H4 (cell line): Measurements from ENCODE around the gene DPYD. TPM values are rescaled to one million over a fixed set of nuclear protein-coding genes. Genes with fewer than 3 reads are reported as not detected.

ENCODE experiments used
- DNase-seq: peaks from one replicate; pipeline ENCODE4 v3.0.0-alpha.2; 2015; ENCODE audit warnings: low spot score
- total RNA-seq: library from RNA; depleted of rRNA; stranded (reverse); fragments of >200 nt; shearing (Covaris generic); gene quantifications from 2 replicates; pipeline ENCODE4 v1.2.3, GENCODE V29; 2014

DPYD gene
- total RNA-seq, 1 experiment from 2014 or later, result 18.2 TPM

DNA sequence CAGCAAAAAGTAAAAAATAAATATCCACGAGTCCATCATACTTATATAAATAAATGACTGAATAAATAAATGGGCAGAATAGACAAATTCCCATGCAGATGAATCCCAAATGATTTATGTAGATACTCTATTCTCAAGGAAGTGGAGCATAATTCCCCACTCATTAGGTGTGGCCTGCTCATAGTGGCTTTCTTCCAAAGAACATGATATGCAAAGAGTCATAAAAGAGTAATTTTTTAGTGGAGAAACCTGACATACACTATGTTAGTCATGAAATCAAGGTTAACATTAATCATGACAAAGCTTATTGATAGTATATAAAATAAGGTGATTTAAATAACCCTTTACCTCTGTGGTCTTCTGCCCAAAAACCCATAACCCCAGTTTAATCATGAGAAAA, 298.9 kb downstream of the DPYD start:
- no peak for DNase-seq

DNA sequence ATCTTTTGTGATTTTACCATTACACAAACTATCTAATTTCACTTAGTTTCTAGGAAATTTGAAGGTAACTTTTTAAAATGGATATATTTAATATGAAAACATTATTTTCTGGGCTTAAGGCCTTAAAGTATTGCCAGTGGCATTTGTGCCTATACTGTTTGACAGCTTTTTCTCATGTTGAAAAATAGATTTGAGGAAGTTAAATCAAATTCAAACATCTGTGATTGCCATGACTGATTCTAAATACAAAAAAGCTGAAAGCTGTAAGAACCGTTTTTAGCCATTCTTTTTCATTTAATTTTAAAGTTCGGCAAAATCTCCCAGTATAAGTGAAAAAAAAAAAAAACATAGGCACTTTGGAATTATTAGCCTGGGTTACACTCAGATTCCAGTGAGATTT, 301.1 kb downstream of the DPYD start:
- DNase-seq, result no peak

DNA sequence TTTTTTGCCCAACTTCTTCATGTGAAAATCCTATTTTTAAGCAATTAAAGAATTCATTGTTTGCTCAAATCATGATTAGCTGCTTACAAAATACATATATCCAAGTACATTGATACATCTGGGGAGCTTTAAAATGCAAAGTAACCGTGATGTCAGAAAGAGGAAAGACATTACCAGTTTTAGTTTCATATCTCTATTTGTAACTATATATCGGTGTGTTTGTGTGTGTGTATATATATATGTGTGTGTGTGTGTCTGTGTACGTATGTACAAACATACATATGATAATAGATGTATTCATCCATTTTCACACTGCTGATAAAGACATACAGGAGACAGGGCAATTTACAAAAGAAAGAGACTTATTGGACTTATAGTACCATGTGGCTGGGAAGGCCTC, 310.1 kb downstream of the DPYD start:
- DNase-seq, result no peak

- no peak for DNase-seq
Observed at GRCh38 chr1:97610102-97610501, 310.7 kb downstream of the DPYD start.

GRCh38 chr1:97608272-97608671, 312.6 kb downstream of the DPYD start:
- no peak for DNase-seq

DNA sequence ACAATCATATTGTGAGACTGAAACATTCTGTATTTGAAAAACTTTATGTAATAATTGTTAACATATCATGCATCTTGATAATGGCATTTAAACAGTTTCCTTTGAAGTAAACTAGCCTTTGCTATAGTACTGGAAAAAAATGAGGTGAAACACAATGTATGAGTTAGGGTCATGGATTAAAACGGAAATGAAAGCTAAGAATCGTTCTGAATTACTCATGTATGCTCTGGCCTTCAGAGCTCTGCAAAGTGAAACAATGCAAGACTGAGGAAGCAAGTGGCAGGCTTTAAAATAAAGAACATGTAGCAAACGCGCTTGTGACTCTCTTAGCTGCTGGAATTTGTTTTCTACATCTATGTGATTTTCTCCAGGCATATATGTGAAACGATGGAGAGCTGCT, 317.1 kb downstream of the DPYD start:
- DNase-seq, result no peak

DNA sequence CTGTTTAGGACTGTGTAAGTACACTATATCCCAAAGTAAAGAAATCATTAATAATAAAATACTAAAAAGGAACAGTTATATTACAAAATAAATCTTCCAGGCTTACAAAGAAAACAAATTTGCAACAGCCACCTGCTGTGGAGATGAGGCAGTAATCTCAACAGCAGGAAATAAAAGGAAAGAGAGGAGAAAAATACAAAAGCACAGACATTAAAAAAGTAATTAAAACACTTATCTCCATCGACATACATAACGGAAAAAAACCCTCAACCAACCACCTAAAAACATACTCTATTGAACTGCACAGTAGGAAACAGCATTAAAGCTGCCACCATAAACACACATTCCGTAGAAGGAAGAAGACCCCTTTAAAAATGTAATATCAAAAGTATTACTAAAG, 317.6 kb downstream of the DPYD start:
- no peak for DNase-seq

- DNase-seq, result no peak
Observed at GRCh38 chr1:97599447-97599846, 321.4 kb downstream of the DPYD start.

GRCh38 chr1:97593192-97593591, 327.6 kb downstream of the DPYD start:
- no peak for DNase-seq

DNA sequence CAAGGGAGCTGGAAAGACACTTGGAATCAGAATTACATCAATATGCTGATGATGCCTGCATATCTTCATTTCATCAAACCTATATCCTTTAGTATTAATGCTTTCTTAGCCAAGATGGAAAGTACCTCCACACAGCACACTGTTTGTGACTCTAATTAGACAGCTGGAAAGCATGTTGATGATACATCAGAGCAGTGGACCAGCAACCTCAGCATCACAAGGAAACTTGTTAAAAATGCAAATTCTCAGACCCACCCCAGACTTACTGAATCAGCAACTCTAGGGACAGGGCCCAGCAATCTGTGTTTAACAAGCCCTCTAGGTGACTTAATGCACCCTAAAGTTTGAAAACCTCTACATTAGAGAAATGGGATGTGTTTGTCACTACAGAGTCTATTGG, 332.1 kb downstream of the DPYD start:
- no peak for DNase-seq

- DNase-seq, result peak; percentile 60
Observed at GRCh38 chr1:97581614-97582051, 339.2 kb downstream of the DPYD start.

DNA sequence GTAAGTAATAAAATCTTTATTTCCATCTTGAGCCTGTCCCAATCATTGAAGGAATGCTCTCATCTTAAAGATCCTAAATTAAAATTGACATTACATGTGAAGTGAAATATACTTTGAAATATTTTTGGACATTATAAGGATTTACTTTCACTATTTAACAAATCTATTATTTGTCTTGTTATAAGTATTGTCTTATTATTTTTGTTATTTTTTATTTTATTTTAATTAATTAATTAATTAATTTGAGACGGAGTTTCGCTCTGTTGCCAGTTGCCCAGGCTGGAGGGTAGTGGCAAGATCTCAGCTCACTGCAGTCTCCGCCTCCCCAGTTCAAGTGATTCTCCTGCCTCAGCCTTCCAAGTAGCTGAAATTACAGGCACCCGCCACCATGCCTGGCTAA, 343.2 kb downstream of the DPYD start:
- no peak for DNase-seq

- DNase-seq, result no peak
Observed at GRCh38 chr1:97573553-97573952, 347.3 kb downstream of the DPYD start.

DNA sequence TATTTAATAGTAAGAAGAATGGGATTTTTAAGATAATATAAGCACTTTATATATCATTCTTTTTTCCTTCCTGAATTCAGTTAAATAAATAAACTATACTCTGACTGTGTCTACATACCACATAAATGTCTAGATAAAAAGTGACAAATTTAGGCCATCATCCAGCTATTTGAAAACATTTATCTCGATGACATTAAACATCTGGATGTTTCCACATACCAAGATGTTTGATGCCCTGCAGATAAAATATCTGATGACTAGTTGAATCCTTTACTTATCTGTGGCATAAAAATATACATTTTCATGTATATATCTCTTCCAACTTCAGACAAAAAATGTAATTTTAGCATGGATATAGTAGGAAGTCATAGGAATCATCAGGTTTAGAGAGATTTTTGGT, 348.3 kb downstream of the DPYD start:
- no peak for DNase-seq

- DNase-seq, result no peak
Observed at GRCh38 chr1:97571760-97572159, 349.1 kb downstream of the DPYD start.

GRCh38 chr1:97570691-97571090, 350.1 kb downstream of the DPYD start:
- DNase-seq, result no peak

- no peak for DNase-seq
Observed at GRCh38 chr1:97567000-97567749, 353.7 kb downstream of the DPYD start.

GRCh38 chr1:97565886-97566285, 354.9 kb downstream of the DPYD start:
- DNase-seq, result no peak

- no peak for DNase-seq
Observed at GRCh38 chr1:97563926-97564325, 356.9 kb downstream of the DPYD start.

DNA sequence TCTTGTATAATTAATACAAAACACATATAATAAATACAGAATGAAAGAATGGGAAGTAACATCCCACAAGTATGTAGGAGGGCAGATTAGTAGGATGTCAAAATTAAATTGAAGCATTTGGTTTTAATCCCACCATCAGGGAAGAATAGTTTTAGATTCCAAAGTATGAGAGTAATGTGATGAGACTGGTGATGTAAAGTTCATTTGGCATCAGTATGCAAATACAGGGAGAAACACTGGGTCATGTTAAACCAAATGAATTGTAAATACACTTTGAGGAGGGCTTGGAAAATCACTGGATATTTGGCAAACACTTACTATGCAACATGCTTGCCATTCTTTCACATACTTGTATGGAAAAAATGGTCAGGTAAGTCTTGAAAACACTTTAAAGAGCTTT, 358.8 kb downstream of the DPYD start:
- DNase-seq, result no peak

GRCh38 chr1:97560714-97561113, 360.1 kb downstream of the DPYD start:
- no peak for DNase-seq

DNA sequence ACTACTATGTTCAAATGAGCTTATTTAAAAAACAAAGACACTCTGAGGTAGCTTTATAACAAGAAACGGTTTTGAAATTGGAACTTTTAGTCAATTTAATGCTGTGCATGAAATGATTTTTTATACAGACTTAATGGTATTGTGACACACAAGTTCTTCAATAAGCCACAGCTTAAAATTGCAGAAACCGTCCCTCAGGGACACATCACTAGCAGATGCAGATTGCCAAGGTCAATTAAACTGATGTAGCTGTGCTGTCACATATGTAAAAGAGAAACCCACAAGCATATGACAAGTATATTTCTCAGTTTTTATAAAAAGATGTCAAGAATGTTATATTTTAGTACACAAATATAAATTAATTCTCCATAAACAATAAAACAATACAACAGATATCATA, 366.9 kb downstream of the DPYD start:
- no peak for DNase-seq

- DNase-seq, result no peak
Observed at GRCh38 chr1:97551113-97551512, 369.7 kb downstream of the DPYD start.

DNA sequence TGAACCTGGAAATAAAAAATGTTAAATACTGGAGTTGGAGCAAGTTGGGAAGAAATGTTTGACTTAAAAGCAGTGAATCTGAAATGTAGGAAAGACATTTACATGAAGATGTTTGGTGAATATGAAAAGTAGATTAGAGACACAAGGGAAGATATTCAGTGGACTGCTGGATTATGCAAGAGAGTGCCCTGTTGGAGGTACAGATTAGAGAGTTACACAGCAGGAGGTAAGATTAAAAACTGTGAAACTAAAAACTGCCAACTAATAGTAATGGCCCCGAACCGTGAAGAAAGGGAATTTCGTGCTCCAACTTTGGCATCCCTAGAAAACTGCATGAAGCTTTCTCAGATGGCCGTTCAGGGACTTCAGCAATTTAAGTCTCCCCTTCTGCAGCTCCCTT, 375.4 kb downstream of the DPYD start:
- no peak for DNase-seq
